SK-N-SH (cell line): Measurements from ENCODE around the gene SLC9A6.

Experiments
- JUND ChIP-seq: IDR thresholded peaks from 2 replicates; pipeline ENCODE4 v1.4.0; 2012
- MEF2A ChIP-seq: IDR thresholded peaks from 2 replicates; pipeline ENCODE4 v1.4.0; 2012; ENCODE audit warnings: low read depth, borderline replicate concordance
- TF ChIP-seq, protein P1 (sequence below): IDR thresholded peaks from 2 replicates; pipeline ENCODE4 v1.6.1; 2012; ENCODE audit warnings: mild to moderate bottlenecking, low read depth, low read length, moderate library complexity

DNA sequence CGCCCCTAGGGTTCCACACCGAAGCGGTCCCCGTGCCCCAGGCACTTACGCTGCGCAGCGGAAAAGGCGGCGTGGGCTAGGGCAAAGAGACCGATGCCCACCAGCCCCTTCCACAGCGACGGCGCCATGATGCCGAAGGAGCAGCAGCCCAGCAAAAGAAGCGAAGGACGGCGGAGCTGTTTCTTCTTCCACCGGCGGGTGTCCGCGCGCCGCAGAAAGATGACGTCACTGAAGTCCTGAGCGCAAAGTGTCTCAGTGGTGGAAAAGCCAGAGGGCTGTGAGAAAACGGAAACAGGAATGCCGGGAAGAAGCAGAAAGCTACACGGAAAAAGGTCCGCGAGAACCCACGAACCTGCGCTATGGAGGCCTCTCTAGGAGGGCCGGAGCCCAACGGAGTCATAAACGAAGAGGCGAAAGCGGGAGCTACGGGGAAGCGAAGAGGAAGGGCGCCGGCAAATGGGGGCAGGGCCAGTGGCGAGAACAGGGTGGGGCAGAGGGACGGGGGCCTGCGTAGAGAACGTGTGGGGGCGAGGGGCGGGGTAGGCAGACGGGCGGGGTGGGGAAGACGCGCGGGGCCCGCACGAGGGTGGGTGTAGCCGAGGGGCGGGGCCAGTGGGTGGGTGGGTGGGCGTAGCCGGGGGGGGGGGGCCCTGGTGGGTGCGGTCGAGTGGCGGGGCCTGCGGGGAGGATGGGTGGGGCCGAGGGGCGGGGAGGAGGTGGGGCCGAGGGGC is 11.5 kb upstream of the SLC9A6 start, which contains the start of gene MMGT1:
- TF ChIP-seq JUND: no peak
- no peak for TF ChIP-seq MEF2A
- TF ChIP-seq, protein P1, sequence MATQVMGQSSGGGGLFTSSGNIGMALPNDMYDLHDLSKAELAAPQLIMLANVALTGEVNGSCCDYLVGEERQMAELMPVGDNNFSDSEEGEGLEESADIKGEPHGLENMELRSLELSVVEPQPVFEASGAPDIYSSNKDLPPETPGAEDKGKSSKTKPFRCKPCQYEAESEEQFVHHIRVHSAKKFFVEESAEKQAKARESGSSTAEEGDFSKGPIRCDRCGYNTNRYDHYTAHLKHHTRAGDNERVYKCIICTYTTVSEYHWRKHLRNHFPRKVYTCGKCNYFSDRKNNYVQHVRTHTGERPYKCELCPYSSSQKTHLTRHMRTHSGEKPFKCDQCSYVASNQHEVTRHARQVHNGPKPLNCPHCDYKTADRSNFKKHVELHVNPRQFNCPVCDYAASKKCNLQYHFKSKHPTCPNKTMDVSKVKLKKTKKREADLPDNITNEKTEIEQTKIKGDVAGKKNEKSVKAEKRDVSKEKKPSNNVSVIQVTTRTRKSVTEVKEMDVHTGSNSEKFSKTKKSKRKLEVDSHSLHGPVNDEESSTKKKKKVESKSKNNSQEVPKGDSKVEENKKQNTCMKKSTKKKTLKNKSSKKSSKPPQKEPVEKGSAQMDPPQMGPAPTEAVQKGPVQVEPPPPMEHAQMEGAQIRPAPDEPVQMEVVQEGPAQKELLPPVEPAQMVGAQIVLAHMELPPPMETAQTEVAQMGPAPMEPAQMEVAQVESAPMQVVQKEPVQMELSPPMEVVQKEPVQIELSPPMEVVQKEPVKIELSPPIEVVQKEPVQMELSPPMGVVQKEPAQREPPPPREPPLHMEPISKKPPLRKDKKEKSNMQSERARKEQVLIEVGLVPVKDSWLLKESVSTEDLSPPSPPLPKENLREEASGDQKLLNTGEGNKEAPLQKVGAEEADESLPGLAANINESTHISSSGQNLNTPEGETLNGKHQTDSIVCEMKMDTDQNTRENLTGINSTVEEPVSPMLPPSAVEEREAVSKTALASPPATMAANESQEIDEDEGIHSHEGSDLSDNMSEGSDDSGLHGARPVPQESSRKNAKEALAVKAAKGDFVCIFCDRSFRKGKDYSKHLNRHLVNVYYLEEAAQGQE: no peak
